ENCODE results near the gene ZNF653.

DNA sequence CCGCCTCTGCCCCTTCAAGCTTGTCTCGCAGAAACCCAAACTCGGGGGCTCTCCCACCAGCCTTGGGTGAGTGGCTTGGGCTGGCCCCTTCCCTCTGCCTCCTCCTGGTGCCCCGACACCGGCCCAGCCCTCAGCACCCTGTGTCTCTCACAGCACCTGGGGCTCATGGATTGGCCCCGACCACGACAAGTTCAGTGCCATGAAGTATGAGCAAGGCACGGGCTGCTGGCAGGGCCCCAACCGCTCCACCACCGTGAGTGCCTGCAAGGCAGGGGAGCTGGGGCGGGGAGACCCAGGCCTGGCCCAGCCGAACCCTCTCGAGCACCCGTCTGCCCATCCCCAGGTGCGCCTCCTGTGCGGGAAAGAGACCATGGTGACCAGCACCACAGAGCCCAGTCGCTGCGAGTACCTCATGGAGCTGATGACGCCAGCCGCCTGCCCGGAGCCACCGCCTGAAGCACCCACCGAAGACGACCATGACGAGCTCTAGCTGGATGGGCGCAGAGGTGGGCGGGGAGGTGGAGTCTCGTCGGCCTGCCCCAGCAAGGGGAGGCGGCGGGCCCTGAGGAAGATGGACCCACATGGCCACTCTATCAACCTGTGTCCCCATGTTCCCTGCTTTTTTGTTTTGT is 56.6 kb downstream of the ZNF653 start:
- TF ChIP-seq, protein P1, sequence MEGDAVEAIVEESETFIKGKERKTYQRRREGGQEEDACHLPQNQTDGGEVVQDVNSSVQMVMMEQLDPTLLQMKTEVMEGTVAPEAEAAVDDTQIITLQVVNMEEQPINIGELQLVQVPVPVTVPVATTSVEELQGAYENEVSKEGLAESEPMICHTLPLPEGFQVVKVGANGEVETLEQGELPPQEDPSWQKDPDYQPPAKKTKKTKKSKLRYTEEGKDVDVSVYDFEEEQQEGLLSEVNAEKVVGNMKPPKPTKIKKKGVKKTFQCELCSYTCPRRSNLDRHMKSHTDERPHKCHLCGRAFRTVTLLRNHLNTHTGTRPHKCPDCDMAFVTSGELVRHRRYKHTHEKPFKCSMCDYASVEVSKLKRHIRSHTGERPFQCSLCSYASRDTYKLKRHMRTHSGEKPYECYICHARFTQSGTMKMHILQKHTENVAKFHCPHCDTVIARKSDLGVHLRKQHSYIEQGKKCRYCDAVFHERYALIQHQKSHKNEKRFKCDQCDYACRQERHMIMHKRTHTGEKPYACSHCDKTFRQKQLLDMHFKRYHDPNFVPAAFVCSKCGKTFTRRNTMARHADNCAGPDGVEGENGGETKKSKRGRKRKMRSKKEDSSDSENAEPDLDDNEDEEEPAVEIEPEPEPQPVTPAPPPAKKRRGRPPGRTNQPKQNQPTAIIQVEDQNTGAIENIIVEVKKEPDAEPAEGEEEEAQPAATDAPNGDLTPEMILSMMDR (IDR thresholded peaks at IDR 0.05), result no peak
- TF ChIP-seq ZFX (IDR thresholded peaks at IDR 0.05; ENCODE audit: borderline replicate concordance), result no peak
